ENCODE measurements around the gene FAM110D.

FAM110D gene

GRCh38 chr1:26158271-26158907, 490 bp upstream of the FAM110D start:
- peak in 2 of 42 donors; percentile 12 to 13 for DNase-seq
- intact Hi-C loops (cut with DNase I) = no loop called here

DNA sequence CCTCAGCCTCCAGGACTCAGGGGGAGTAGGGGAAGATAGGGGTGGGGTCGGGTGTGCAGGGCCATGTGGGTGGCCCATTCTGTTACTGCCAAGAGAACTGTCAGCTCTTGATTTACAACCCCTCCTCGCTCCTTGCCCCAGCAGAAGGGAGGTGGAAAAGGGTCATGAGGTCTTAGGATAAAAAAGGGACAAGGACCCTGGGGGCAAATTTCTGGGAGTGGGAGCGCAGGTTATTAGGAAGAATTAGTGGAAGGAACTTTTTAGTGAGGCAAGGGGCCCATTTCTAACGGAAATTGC, 812 bp downstream of the FAM110D start:
- intact Hi-C loops (cut with DNase I) = loop anchor here (5.0 kb wide), 1 partner anchor 47 kb away; the partner anchor contains the start of gene PDIK1L
- no peak for DNase-seq

DNA sequence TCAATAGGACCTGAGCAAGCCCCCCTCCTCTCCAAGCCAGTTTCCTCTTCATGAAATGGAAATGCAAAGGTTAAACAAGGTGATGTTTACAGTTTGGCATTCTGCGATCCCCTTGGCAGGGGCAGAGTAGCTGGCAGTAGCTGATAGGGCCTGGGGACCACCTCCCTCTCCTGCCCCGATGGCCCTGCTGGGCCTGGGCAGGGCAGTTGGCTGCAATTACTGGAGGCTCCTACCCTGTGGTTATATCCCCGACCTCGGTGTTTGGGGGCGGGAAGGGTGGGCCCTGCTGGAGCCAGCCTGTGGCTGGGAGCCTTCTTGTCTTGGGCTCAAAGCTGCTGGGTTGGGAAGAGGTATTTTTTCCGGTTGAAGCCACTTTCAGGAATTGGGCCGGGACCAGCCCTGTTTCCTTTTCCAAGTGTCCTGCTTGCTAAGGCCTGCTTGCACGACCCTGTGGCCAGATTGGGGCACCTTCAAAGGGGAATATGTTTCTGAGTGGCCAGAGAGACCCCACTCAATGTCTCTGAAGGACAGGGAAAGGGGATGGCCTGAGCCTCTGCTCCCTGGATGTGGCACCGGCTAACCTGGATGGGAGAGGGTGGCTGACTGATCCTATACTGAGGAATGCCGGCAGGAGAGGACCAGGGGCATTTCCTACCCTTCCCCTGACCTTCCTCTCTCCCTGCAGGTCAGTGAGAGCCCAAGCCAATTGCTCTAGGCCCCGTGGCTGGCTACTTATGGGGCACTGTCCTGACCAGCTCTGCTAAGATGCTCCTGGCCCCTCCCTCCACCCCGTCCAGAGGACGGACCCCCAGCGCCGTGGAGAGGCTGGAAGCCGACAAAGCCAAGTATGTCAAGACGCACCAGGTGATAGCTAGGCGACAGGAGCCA, 1.9 kb downstream of the FAM110D start:
- intact Hi-C loops (cut with DNase I) = loop anchor here (5.0 kb wide), 1 partner anchor 48 kb away; the partner anchor contains the start of gene PDIK1L
- no peak for DNase-seq

GRCh38 chr1:26161415-26162219, 2.7 kb downstream of the FAM110D start:
- DNase-seq = peak in 40 of 42 donors; percentile 34 to 85 (median 67)
- intact Hi-C loops (cut with DNase I) = loop anchor here (5.0 kb wide), 1 partner anchor 49 kb away; the partner anchor contains the start of gene PDIK1L

DNA sequence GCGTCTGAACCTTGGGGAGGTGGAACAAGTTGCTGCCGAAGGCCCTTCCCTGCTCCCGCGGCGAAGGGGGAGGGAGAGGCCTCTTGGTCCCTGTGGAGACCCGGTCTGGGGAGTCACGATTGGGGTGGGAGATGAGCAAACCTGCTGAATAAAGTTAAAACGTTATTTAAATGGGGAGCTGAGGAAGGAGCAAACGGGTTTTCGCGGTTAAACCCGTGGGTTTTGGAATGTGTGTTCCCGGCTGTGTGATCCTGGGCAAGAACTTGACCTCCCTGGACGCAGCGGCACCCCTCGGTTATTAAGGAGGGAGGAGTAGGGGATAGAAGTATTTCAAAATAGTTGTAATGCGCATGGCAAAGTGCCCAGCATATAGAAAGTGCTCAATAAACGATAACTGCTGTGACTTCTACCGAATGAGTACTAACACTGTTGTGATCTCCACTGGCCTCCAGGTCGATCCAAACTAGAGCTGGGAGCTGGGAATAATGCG, 3.4 kb downstream of the FAM110D start:
- intact Hi-C loops (cut with DNase I) = loop anchor here (5.0 kb wide), 1 partner anchor 50 kb away; the partner anchor contains the start of gene PDIK1L
- DNase-seq = no peak

DNA sequence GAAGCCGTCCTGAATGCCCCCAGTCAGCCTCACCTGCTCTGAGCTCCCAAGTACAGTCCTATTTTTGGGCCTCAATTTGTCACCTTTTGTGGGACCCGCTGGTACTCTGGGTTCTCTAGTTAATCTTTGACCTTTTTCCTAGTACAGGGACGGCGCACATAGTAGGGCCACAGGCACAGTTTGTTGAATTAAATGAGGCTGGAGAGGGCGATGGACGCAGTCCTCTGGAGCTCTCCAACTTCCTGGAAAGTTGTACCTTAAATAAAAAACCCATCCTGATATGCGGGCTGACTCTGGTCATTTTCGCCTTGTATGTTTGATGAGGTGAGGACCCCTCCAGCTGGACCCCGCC, 4.8 kb downstream of the FAM110D start:
- intact Hi-C loops (cut with DNase I) = loop anchor here (5.0 kb wide), 1 partner anchor 51 kb away; the partner anchor contains the start of gene PDIK1L
- DNase-seq = no peak

DNA sequence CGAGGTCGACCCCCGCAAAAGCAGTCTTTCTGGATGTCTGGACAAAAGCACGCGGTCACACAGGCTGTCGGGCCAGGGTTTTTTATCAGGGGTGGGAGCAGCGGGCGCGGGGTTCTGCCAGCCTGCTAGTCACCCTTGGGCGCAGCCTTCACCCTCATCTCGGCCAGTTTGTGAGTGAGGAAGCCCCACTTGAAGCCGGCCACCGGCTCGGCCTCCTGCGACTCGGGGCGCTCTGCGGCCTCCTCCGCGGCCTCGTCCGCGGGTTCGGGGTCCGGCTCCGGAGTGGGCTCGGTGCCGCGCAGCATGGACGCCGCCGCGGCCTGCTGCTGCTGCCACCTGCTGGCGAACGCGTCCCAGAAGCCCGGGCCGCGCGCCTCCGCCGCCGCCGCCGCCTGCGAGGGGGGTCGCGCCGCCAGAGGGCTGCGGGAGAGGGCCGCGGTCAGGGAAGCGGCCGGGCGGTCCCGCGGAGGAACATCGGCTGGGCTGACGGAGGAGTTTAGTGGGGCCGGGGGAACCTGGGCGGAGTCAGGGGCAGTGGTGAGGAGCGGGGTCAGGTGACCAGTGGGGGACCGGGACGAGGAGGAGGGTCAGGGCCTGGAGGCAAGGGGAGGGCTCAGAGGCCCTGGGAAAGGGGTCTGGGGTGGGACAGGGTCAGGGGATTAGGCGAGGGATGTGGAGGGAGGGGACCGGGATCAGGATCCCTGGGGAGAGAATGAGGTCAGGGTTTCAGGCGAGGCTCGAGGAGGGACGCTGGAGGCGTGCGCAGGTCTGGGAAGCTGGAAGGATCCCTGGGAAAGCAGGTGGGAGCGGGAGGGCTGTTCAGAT, 5.4 kb downstream of the FAM110D start:
- DNase-seq = peak in 34 of 42 donors; percentile 23 to 78 (median 54)
- intact Hi-C loops (cut with DNase I) = loop anchor here (5.0 kb wide), 1 partner anchor 52 kb away; the partner anchor contains the start of gene PDIK1L

- DNase-seq = no peak
- intact Hi-C loops (cut with DNase I) = loop anchor here (5.0 kb wide), 2 partner anchors 53 to 67 kb away; partner anchors contain the start of genes CEP85 and PDIK1L
Measured at GRCh38 chr1:26164861-26165842, 6.3 kb downstream of the FAM110D start.

DNA sequence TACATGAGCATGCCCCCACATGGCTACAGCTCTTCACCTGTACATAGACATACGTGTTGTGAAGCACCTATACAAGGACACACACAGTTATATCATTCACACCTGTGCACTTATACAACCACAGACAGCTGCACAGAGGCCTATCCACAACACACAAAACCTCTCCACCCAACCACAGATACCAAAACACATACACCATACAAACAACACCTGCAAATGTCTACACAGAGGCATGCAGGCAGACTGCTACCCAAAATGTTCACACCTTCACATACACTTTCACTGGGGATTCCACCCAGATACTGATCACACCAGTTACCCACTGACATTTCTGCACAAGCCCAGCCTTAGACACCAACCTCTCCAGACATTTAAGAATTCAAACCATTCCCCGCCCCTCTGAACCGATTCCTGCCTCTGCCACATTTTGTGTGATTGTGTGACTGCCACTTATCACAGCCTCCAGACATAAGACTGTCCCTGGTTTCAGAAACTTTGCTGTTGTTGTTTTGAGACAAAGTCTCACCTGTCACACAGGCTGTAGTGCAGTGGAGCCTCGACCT, 7.9 kb downstream of the FAM110D start:
- DNase-seq = no peak
- intact Hi-C loops (cut with DNase I) = loop anchor here (5.0 kb wide), 1 partner anchor 66 kb away; the partner anchor contains the start of gene CEP85

DNA sequence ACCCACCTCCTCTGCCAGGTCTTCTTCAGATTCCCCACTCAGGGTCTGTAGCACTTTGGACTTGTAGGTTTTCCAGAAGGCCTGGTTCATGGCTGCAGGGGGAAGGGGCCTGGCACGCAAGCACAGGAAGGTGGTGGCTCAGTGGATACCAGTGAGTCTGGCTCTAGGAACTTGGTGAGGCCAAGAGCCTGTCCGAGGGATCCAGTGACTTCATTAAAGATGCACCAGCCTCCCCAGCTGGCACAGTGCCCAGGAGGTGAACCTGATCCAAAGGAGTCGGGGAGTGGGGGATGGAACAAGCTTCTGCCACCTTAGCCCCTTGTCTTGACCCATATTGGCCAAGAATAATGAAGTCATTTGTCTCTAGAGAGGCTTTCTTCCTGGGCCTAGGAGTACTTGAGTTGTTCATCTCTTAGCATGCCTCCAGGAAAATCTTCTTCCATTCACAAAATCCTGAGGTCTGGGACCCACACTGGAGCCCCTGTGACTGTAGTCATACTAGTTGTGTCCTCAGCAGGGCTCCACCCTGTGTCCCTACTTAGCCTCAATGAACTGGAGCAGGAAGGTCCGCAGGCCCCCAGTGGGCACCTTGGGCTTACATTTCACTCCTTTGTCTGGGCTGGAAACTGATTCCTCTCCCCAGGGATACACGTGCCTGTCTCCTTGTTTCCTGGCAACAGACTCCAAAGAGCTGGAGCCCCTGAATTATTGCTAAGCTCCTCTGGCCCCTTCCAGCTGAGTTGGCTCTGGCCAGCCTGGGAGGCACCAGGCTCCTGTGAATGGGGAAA, 9.7 kb downstream of the FAM110D start, which contains the start of gene C1orf232:
Gene C1orf232, minus strand, starts transcription at position 554 of the 788 bp plus-strand sequence. Its CDS starts 464 bp downstream, at position 90.
- no peak for DNase-seq
- intact Hi-C loops (cut with DNase I) = loop anchor here (5.0 kb wide), 1 partner anchor 64 kb away; the partner anchor contains the start of gene CEP85

DNA sequence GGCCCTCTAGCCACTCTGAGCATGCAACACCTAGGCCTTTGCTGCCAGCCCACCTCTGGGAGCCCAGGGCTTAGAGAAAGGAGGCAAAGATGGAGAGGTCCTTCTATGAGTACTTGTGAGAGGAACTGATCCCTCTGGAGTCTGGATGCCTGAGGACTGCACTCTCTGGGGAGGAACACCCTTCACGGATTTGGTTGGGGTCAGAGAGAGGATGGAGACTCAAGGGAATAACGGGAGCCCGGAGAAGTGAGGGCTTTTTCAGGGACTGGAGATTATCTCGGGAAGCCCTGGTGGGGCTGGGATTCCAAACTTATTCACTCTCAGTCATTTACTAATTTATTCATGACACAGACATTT, 10.3 kb downstream of the FAM110D start:
- DNase-seq = peak in 1 of 42 donors; percentile 13
- intact Hi-C loops (cut with DNase I) = loop anchor here (5.0 kb wide), 1 partner anchor 63 kb away; the partner anchor contains the start of gene CEP85

DNA sequence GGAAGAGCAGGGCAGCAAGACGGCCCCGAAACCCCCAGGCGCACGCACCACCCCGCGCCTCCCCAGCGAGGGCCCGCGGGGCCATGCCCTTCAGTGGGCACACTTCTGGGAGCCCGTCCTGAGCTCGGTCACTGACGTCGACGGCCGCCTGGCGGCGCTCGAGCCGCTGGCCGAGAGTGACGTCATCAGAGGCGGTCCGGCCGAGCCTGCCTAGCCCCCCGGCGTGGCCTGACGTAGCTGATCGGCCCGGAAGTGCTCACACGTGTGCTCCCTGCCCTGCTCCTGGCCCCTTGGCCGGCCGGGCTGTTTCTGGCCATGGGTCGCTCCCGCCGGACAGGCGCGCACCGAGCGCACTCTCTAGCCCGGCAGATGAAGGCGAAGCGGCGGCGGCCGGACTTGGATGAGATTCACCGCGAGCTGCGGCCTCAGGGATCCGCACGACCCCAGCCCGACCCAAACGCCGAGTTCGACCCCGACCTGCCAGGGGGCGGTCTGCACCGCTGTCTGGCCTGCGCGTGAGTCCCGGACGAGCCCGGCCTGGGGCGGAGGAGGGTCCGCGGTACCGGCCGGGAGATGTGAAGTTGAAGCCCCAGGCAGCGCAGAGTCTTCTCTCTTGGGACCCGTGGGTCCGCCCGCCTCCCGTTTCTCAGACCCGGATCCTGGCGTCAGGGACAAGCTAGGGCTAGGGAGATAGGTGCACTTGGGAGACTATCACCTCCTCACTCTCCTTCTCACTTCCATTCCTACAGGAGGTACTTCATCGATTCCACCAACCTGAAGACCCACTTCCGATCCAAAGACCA, 11.0 kb downstream of the FAM110D start, which contains the start of gene ZNF593:
Gene ZNF593, plus strand, starts transcription at position 240 of the 803 bp plus-strand sequence. Its CDS starts 76 bp downstream, at position 316.
- intact Hi-C loops (cut with DNase I) = loop anchor here (5.0 kb wide), 1 partner anchor 62 kb away; the partner anchor contains the start of gene CEP85
- peak; percentile 84 to 96 (median 93) for DNase-seq

- no peak for DNase-seq
- intact Hi-C loops (cut with DNase I) = no loop called here
Measured at GRCh38 chr1:26170472-26170821, 11.6 kb downstream of the FAM110D start.
